Keratinocyte (primary cell): Measurements from ENCODE around the gene TPI1.

Experiments
- CTCF ChIP-seq, 3 experiments: IDR thresholded peaks in 1 of 3; conservative IDR thresholded peaks in 1 of 3; optimal IDR thresholded peaks in 1 of 3; 2 replicates in 2 of 3; 3 replicates in 1 of 3; pipeline versions ENCODE3 to v1.5.1; 2011; ENCODE audit warnings: low read length in 3 of 3, mild to moderate bottlenecking in 3 of 3, moderate library complexity in 2 of 3, control low read depth in 1 of 3, inconsistent platforms in 1 of 3; ENCODE audit not compliant: insufficient read depth in 2 of 3; ENCODE audit errors: extremely low read depth in 1 of 3
- EZH2 ChIP-seq: IDR thresholded peaks from one replicate; pipeline ENCODE4 v1.6.1; 2012; ENCODE audit warnings: inconsistent platforms, mild to moderate bottlenecking, low read length, moderate library complexity

DNA sequence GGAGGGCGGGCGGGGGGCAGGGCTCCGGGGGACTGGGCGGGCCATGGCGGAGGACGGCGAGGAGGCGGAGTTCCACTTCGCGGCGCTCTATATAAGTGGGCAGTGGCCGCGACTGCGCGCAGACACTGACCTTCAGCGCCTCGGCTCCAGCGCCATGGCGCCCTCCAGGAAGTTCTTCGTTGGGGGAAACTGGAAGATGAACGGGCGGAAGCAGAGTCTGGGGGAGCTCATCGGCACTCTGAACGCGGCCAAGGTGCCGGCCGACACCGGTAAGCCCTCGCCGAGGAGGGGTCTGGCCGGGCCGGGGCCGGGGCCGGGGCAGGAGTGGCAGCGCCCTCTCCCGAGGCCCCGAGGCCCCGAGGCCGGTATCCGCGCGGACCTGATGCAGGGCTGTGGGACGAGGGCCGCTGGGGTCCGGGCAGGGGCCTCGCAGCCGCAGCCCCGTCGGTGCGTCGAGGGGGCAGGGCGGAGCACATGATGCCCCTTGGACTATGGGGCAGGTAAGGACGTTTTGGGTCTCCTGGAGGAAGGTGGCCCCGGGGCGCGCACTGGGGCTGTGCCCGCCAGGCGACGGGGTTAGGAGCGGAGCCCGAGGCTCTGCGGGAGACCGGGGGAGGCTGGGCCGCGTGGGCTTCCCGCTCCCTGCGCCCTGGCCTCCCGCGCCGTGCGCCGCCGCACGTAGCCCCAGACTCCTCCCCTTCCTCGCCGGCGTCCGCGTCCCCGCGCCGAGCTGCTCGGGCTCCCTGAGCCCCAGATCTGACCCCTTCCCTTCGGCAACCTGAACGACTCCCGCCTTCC, at the start of gene TPI1:
- TF ChIP-seq CTCF (optimal IDR thresholded peaks at IDR 0.05 in 1 of 3, IDR thresholded peaks at IDR 0.05 in 1 of 3, conservative IDR thresholded peaks at IDR 0.05 in 1 of 3; ENCODE audit: extremely low read depth in 1 of 3, insufficient read depth in 2 of 3, low read length in 3 of 3), result no peak
- TF ChIP-seq EZH2, result no peak
